OCI-LY1 (cell line): ENCODE results near the gene TTC38.

ENCODE experiments used
- H2AFZ ChIP-seq: fragments of 200-600 bp; sonication (generic), shearing (Covaris generic); 2 replicates; pipeline ENCODE4 v1.6.0; 2014; ENCODE audit warnings: antibody characterized with exemption, mild to moderate bottlenecking, low read length
- H3F3A ChIP-seq: fragments of 200-600 bp; sonication (generic), shearing (Covaris generic); 2 replicates; pipeline ENCODE4 v1.6.0; 2014; ENCODE audit warnings: mild to moderate bottlenecking, antibody characterized with exemption, low read length, moderate library complexity; ENCODE audit not compliant: insufficient read depth
- H3K27ac ChIP-seq: fragments of 200-600 bp; sonication (generic); 2 replicates; pipeline ENCODE4 v1.5.1; 2014; ENCODE audit warnings: low read length, mixed run types, mild to moderate bottlenecking, low read depth; ENCODE audit not compliant: poor library complexity, severe bottlenecking
- H3K27me3 ChIP-seq: fragments of 200-600 bp; sonication (generic); 2 replicates; pipeline ENCODE4 v1.6.0; 2014; ENCODE audit warnings: antibody characterized with exemption, mild to moderate bottlenecking, low read length, moderate library complexity; ENCODE audit not compliant: insufficient read depth
- H3K36me3 ChIP-seq: fragments of 200-600 bp; sonication (generic); 2 replicates; pipeline ENCODE4 v1.6.1; 2014; ENCODE audit warnings: mild to moderate bottlenecking, antibody characterized with exemption, low read length, moderate library complexity, mixed read lengths; ENCODE audit not compliant: insufficient read depth
- H3K4me1 ChIP-seq: fragments of 200-600 bp; sonication (generic); 2 replicates; pipeline ENCODE4 v1.5.1; 2014; ENCODE audit warnings: mild to moderate bottlenecking, low read length, moderate library complexity; ENCODE audit not compliant: insufficient read depth, severe bottlenecking
- H3K4me2 ChIP-seq: fragments of 200-600 bp; sonication (generic), shearing (Covaris generic); 2 replicates; pipeline ENCODE4 v1.6.1; 2014; ENCODE audit warnings: low read length
- H3K4me3 ChIP-seq: fragments of 200-600 bp; sonication (generic); 2 replicates; pipeline ENCODE4 v1.5.1; 2014; ENCODE audit warnings: low read length, low read depth, mild to moderate bottlenecking, mixed read lengths; ENCODE audit not compliant: poor library complexity, severe bottlenecking
- H3K79me2 ChIP-seq: fragments of 200-600 bp; shearing (Covaris generic); 2 replicates; pipeline ENCODE4 v1.6.1; 2016; ENCODE audit warnings: mixed run types, low read length, mixed read lengths; ENCODE audit not compliant: insufficient read depth
- H3K9ac ChIP-seq: fragments of 200-600 bp; sonication (generic), shearing (Covaris generic); 2 replicates; pipeline ENCODE4 v1.6.1; 2014; ENCODE audit warnings: mild to moderate bottlenecking, low read length, mixed read lengths
- H3K9me2 ChIP-seq: fragments of 200-600 bp; sonication (generic), shearing (Covaris generic); 2 replicates; pipeline ENCODE4 v1.6.1; 2014; ENCODE audit warnings: low read depth, mild to moderate bottlenecking, low read length, mixed read lengths
- H3K9me3 ChIP-seq: fragments of 200-600 bp; shearing (Covaris generic); 2 replicates; pipeline ENCODE4 v1.6.1; 2014; ENCODE audit warnings: low read length, mixed read lengths
- H4K20me1 ChIP-seq: fragments of 200-600 bp; sonication (generic), shearing (Covaris generic); 2 replicates; pipeline ENCODE4 v1.6.0; 2016; ENCODE audit warnings: mild to moderate bottlenecking, low read length; ENCODE audit not compliant: insufficient read depth
- EZH2 ChIP-seq: fragments of 200-600 bp; sonication (generic), shearing (Covaris generic); IDR thresholded peaks from 2 replicates; pipeline ENCODE4 v1.8.0; 2017; ENCODE audit warnings: borderline replicate concordance, mixed run types, mild to moderate bottlenecking, antibody characterized with exemption, low read length, moderate library complexity, mixed read lengths
- TF ChIP-seq, protein P1 (sequence below): fragments of 200-600 bp; sonication (generic), shearing (Covaris generic); IDR thresholded peaks from 2 replicates; pipeline ENCODE4 v1.5.1; 2017; ENCODE audit warnings: mild to moderate bottlenecking, antibody characterized with exemption, low read length, moderate library complexity, mixed read lengths

Gene TTC38

DNA sequence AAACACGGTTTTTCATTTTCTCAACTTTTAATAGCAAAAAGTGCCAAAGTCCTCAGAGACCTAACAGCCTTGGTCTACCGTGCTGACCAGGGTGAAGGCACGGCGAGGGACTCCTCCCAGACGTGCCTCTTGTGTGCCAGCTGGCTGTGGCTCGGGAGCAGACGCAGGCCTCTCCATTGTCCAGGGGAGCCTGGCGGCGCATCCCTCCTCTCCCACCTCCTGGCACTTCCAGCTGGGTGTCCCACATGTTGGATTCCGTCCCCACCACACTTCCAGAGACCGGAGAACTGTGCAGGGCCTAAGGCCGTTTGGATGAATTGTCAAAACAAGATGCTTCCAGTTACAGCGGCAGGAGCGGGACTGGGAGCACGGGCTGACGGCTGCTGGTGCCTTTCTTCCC, 29.3 kb upstream of the TTC38 start:
- 0 out of 2 replicates have a peak, but pooled peaks cover 4% of the 10 kb centered on the region for H3K9me3 ChIP-seq
- no peaks in the 10 kb centered on the region for H3K79me2 ChIP-seq
- H3K9ac ChIP-seq, result no peak overlapping the region
- no peak overlapping the region for H3K4me2 ChIP-seq
- no peak overlapping the region for H2AFZ ChIP-seq
- H3K9me2 ChIP-seq, result no peaks in the 10 kb centered on the region
- H4K20me1 ChIP-seq, result no peaks in the 10 kb centered on the region
- H3K4me3 ChIP-seq, result no peak overlapping the region
- H3K4me1 ChIP-seq, result peaks cover 12% of the 10 kb centered on the region
- TF ChIP-seq EZH2, result no peak
- TF ChIP-seq, protein P1, sequence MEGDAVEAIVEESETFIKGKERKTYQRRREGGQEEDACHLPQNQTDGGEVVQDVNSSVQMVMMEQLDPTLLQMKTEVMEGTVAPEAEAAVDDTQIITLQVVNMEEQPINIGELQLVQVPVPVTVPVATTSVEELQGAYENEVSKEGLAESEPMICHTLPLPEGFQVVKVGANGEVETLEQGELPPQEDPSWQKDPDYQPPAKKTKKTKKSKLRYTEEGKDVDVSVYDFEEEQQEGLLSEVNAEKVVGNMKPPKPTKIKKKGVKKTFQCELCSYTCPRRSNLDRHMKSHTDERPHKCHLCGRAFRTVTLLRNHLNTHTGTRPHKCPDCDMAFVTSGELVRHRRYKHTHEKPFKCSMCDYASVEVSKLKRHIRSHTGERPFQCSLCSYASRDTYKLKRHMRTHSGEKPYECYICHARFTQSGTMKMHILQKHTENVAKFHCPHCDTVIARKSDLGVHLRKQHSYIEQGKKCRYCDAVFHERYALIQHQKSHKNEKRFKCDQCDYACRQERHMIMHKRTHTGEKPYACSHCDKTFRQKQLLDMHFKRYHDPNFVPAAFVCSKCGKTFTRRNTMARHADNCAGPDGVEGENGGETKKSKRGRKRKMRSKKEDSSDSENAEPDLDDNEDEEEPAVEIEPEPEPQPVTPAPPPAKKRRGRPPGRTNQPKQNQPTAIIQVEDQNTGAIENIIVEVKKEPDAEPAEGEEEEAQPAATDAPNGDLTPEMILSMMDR, result no peak
- H3F3A ChIP-seq, result no peaks in the 10 kb centered on the region
- no peaks in the 10 kb centered on the region for H3K27me3 ChIP-seq
- no peak overlapping the region for H3K27ac ChIP-seq
- H3K36me3 ChIP-seq, result peaks cover 20% of the 10 kb centered on the region

DNA sequence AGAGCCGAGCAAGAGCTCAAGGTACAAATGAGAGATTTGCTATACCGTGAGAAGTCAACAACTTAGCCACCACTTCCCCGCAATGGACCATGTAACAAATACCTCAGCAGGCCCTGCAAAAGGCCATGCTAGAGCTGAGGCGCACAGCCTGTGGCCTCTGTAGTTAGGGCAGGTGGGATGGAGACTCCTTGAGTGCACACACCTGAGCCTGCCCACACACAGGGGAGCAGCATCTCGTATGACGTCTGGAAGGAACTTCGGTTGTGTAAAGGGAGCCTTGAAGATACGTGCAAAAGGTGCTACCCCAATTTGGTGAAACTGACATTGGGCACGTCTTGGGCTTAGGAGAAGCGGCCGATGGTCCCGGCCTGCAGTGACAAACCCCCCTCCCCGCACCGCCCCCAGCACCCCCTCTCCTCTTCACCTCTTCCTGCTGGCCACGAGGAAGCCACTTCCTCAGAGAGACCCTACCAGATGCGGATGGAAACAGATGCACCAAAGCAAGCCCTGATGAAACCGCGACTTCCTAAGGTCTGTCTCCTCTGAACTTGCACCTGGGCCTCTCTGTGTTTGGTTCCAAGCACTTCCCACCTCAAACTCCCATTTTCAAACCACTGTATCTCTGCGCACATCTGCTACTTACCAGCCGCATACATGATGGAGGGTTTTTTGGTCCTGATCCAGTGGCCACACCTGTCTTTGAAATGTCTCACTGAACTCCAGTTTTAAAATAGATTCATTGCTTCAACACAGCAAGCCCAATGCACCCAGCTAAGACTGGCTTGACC, 28.4 kb upstream of the TTC38 start:
- no peaks in the 10 kb centered on the region for H3K79me2 ChIP-seq
- H3K9me2 ChIP-seq, result no peaks in the 10 kb centered on the region
- H2AFZ ChIP-seq, result no peak overlapping the region
- H3K4me2 ChIP-seq, result peak overlapping the region; percentile 20; the same call in 1 of the 2 replicates
- no peak for TF ChIP-seq EZH2
- TF ChIP-seq, protein P1, result no peak
- H3K9me3 ChIP-seq, result 0 out of 2 replicates have a peak, but pooled peaks cover 4% of the 10 kb centered on the region
- no peak overlapping the region for H3K4me3 ChIP-seq
- H3K36me3 ChIP-seq, result peaks cover 26% of the 10 kb centered on the region
- H3K27me3 ChIP-seq, result no peaks in the 10 kb centered on the region
- peak overlapping the region; percentile 48 for H3K27ac ChIP-seq
- no peaks in the 10 kb centered on the region for H4K20me1 ChIP-seq
- H3F3A ChIP-seq, result no peaks in the 10 kb centered on the region
- H3K9ac ChIP-seq, result no peak overlapping the region
- H3K4me1 ChIP-seq, result peaks cover 12% of the 10 kb centered on the region

DNA sequence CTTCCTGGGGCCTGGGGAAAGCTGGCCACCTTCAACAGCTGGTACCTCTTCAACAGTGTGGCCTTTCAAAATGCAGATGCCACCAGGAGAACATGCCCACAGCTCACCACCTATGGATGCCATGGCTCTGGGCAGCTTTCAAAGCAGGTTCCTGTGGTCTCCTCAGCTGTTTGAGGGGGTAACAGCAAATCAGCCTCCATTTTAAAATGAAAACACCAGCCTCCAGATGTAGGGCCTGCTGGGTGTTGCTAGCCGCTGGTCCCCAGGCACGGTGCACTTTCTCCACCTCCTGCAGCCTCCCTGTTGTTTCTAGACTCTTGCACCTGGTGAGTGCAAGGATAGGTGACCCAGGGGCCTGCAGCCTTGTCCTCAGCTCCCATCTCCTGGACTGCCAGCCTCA, 27.7 kb upstream of the TTC38 start:
- no peaks in the 10 kb centered on the region for H3K79me2 ChIP-seq
- TF ChIP-seq, protein P1, result no peak
- TF ChIP-seq EZH2, result no peak
- peak overlapping the region; percentile 48 for H3K27ac ChIP-seq
- no peaks in the 10 kb centered on the region for H4K20me1 ChIP-seq
- peak overlapping the region; percentile 20; the same call in 1 of the 2 replicates for H3K4me2 ChIP-seq
- H3K9me3 ChIP-seq, result 0 out of 2 replicates have a peak, but pooled peaks cover 4% of the 10 kb centered on the region
- no peaks in the 10 kb centered on the region for H3F3A ChIP-seq
- H3K36me3 ChIP-seq, result peaks cover 26% of the 10 kb centered on the region
- no peaks in the 10 kb centered on the region for H3K9me2 ChIP-seq
- H2AFZ ChIP-seq, result no peak overlapping the region
- no peaks in the 10 kb centered on the region for H3K27me3 ChIP-seq
- no peak overlapping the region for H3K9ac ChIP-seq
- peaks cover 12% of the 10 kb centered on the region for H3K4me1 ChIP-seq
- no peak overlapping the region for H3K4me3 ChIP-seq
